Aortic smooth muscle cell (primary cell): ENCODE results near the gene NABP2. TPM values are rescaled to one million over a fixed set of nuclear protein-coding genes. Genes with fewer than 3 reads are reported as not detected.

Source experiments
- total RNA-seq: library from RNA; depleted of rRNA; stranded (reverse); fragments of >200 nt; gene quantifications from 2 replicates; pipeline ENCODE4 v1.2.3, GENCODE V29; 2014

The NABP2 gene
- 31.9 and 33.2 TPM in 2 replicates for total RNA-seq

GRCh38 chr12:56224102-56224701 is at the start of gene NABP2:
Gene NABP2, plus strand, starts transcription at chr12:56224342. Its CDS starts 515 bp downstream, at chr12:56224857.

GRCh38 chr12:56189099-56189917 is 34.8 kb upstream of the NABP2 start, which contains the start of gene SMARCC2:
Gene SMARCC2, minus strand, starts transcription at chr12:56189483. Its CDS starts 22 bp downstream, at chr12:56189461.

GRCh38 chr12:56221757-56222530 is 2.2 kb upstream of the NABP2 start, which contains the start of gene RNF41:
Gene RNF41, minus strand, starts transcription at chr12:56221922. Its CDS starts 7,875 bp downstream, at chr12:56214047.

GRCh38 chr12:56229916-56230431 is 5.8 kb downstream of the NABP2 start, which contains the start of gene SLC39A5:
Gene SLC39A5, plus strand, starts transcription at chr12:56230051. Its CDS starts 1,224 bp downstream, at chr12:56231275.

GRCh38 chr12:56258068-56258819 is 34.1 kb downstream of the NABP2 start, which contains the start of gene ANKRD52:
Gene ANKRD52, minus strand, starts transcription at chr12:56258384. Its CDS starts 115 bp downstream, at chr12:56258269.

GRCh38 chr12:56266693-56267442 is 42.7 kb downstream of the NABP2 start, which contains the start of gene COQ10A:
Gene COQ10A, plus strand, starts transcription at chr12:56266942. Its CDS starts 177 bp downstream, at chr12:56267119.

Other genes starting within 250 kb of the NABP2 start
- gene SUOX, start 227.1 kb upstream of the NABP2 start, total RNA-seq, result 9.2 and 12.0 TPM in 2 replicates
- 1.1 and 2.5 TPM in 2 replicates for gene IKZF4, start 203.3 kb upstream of the NABP2 start, total RNA-seq
- gene RPS26, start 182.4 kb upstream of the NABP2 start, total RNA-seq, result 63.3 and 80.3 TPM in 2 replicates
- 0.19 and 3.6 TPM in 2 replicates for gene ERBB3, start 144.2 kb upstream of the NABP2 start, total RNA-seq
- gene PA2G4, start 119.8 kb upstream of the NABP2 start, total RNA-seq, result 129 and 141 TPM in 2 replicates
- gene RPL41, start 107.7 kb upstream of the NABP2 start, total RNA-seq, result 3,729 and 3,955 TPM in 2 replicates
- 6.8 and 7.9 TPM in 2 replicates for gene ZC3H10, start 106.1 kb upstream of the NABP2 start, total RNA-seq
- gene ESYT1, start 96.1 kb upstream of the NABP2 start, total RNA-seq, result 209 and 236 TPM in 2 replicates
- 93.8 and 98.2 TPM in 2 replicates for gene MYL6B, start 71.8 kb upstream of the NABP2 start, total RNA-seq
- 3,015 and 3,100 TPM in 2 replicates for gene MYL6, start 66.0 kb upstream of the NABP2 start, total RNA-seq
- 47.4 and 50.4 TPM in 2 replicates for gene SMARCC2, start 34.9 kb upstream of the NABP2 start, total RNA-seq
- 109 and 127 TPM in 2 replicates for gene RNF41, start 2.4 kb upstream of the NABP2 start, total RNA-seq
- 0.25 TPM in 1 of 2 replicates, not detected in the other for gene SLC39A5, start 5.7 kb downstream of the NABP2 start, total RNA-seq
- 16.8 and 18.5 TPM in 2 replicates for gene ANKRD52, start 34.0 kb downstream of the NABP2 start, total RNA-seq
- 8.6 TPM in 2 replicates for gene COQ10A, start 42.6 kb downstream of the NABP2 start, total RNA-seq
- 82.7 and 94.0 TPM in 2 replicates for gene CS, start 76.0 kb downstream of the NABP2 start, total RNA-seq
- gene CNPY2, start 91.6 kb downstream of the NABP2 start, total RNA-seq, result 78.8 and 85.5 TPM in 2 replicates
- 16.9 and 21.1 TPM in 2 replicates for gene PAN2, start 109.7 kb downstream of the NABP2 start, total RNA-seq
- gene IL23A, start 114.5 kb downstream of the NABP2 start, total RNA-seq, result 0.12 TPM in 1 of 2 replicates, not detected in the other
- gene STAT2, start 135.8 kb downstream of the NABP2 start, total RNA-seq, result 172 and 185 TPM in 2 replicates
- not detected in 2 replicates for gene APOF, start 138.5 kb downstream of the NABP2 start, total RNA-seq
- gene TIMELESS, start 225.1 kb downstream of the NABP2 start, total RNA-seq, result 4.8 and 10.3 TPM in 2 replicates
- gene MIP, start 230.3 kb downstream of the NABP2 start, total RNA-seq, result not detected in 2 replicates
- 1.6 TPM in 2 replicates for gene SPRYD4, start 244.2 kb downstream of the NABP2 start, total RNA-seq